OCI-LY1 (cell line): ENCODE measurements around the gene ABHD18.

Experiments used
- H2AFZ ChIP-seq: fragments of 200-600 bp; sonication (generic), shearing (Covaris generic); 2 replicates; pipeline ENCODE4 v1.6.0; 2014; ENCODE audit warnings: antibody characterized with exemption, mild to moderate bottlenecking, low read length
- H3F3A ChIP-seq: fragments of 200-600 bp; sonication (generic), shearing (Covaris generic); 2 replicates; pipeline ENCODE4 v1.6.0; 2014; ENCODE audit warnings: mild to moderate bottlenecking, antibody characterized with exemption, low read length, moderate library complexity; ENCODE audit not compliant: insufficient read depth
- H3K27ac ChIP-seq: fragments of 200-600 bp; sonication (generic); 2 replicates; pipeline ENCODE4 v1.5.1; 2014; ENCODE audit warnings: low read length, mixed run types, mild to moderate bottlenecking, low read depth; ENCODE audit not compliant: poor library complexity, severe bottlenecking
- H3K27me3 ChIP-seq: fragments of 200-600 bp; sonication (generic); 2 replicates; pipeline ENCODE4 v1.6.0; 2014; ENCODE audit warnings: antibody characterized with exemption, mild to moderate bottlenecking, low read length, moderate library complexity; ENCODE audit not compliant: insufficient read depth
- H3K36me3 ChIP-seq: fragments of 200-600 bp; sonication (generic); 2 replicates; pipeline ENCODE4 v1.6.1; 2014; ENCODE audit warnings: mild to moderate bottlenecking, antibody characterized with exemption, low read length, moderate library complexity, mixed read lengths; ENCODE audit not compliant: insufficient read depth
- H3K4me1 ChIP-seq: fragments of 200-600 bp; sonication (generic); 2 replicates; pipeline ENCODE4 v1.5.1; 2014; ENCODE audit warnings: mild to moderate bottlenecking, low read length, moderate library complexity; ENCODE audit not compliant: insufficient read depth, severe bottlenecking
- H3K4me2 ChIP-seq: fragments of 200-600 bp; sonication (generic), shearing (Covaris generic); 2 replicates; pipeline ENCODE4 v1.6.1; 2014; ENCODE audit warnings: low read length
- H3K4me3 ChIP-seq: fragments of 200-600 bp; sonication (generic); 2 replicates; pipeline ENCODE4 v1.5.1; 2014; ENCODE audit warnings: low read length, low read depth, mild to moderate bottlenecking, mixed read lengths; ENCODE audit not compliant: poor library complexity, severe bottlenecking
- H3K79me2 ChIP-seq: fragments of 200-600 bp; shearing (Covaris generic); 2 replicates; pipeline ENCODE4 v1.6.1; 2016; ENCODE audit warnings: mixed run types, low read length, mixed read lengths; ENCODE audit not compliant: insufficient read depth
- H3K9ac ChIP-seq: fragments of 200-600 bp; sonication (generic), shearing (Covaris generic); 2 replicates; pipeline ENCODE4 v1.6.1; 2014; ENCODE audit warnings: mild to moderate bottlenecking, low read length, mixed read lengths
- H3K9me2 ChIP-seq: fragments of 200-600 bp; sonication (generic), shearing (Covaris generic); 2 replicates; pipeline ENCODE4 v1.6.1; 2014; ENCODE audit warnings: low read depth, mild to moderate bottlenecking, low read length, mixed read lengths
- H3K9me3 ChIP-seq: fragments of 200-600 bp; shearing (Covaris generic); 2 replicates; pipeline ENCODE4 v1.6.1; 2014; ENCODE audit warnings: low read length, mixed read lengths
- H4K20me1 ChIP-seq: fragments of 200-600 bp; sonication (generic), shearing (Covaris generic); 2 replicates; pipeline ENCODE4 v1.6.0; 2016; ENCODE audit warnings: mild to moderate bottlenecking, low read length; ENCODE audit not compliant: insufficient read depth
- CTCF ChIP-seq: fragments of 200-600 bp; sonication (generic), shearing (Covaris generic); IDR thresholded peaks from 2 replicates; pipeline ENCODE4 v1.5.1; 2017; ENCODE audit warnings: mild to moderate bottlenecking, antibody characterized with exemption, low read length, moderate library complexity, mixed read lengths

Gene ABHD18

DNA sequence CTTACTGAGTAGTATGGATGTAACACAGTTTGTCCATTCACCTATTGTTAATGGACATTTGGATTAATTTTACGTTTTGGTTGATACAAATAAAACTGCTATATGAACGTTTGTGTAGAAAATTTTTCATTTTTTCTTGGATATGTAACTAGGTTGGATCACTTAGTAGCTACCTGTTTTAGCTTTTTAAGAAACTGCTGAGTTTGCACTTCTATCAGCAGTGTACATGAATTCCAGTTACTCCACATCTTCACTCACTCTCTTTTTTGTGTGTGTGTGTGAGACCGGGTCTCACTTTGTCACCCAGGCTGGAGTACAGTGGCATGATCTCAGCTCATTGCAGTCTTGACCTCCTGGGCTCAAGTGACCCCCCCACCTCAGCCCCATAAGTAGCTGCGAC lies 111.3 kb downstream of the ABHD18 start:
- Histone ChIP-seq H4K20me1 (no peaks in the 10 kb centered on the region), H3K4me3 (no peak overlapping the region), H3K27ac (no peak overlapping the region), H3F3A (no peaks in the 10 kb centered on the region), H3K4me2 (no peak overlapping the region), H3K9me3 (no peaks in the 10 kb centered on the region), H3K9me2 (no peaks in the 10 kb centered on the region), H3K79me2 (0 out of 2 replicates have a peak, but pooled peaks cover 5% of the 10 kb centered on the region), H3K9ac (no peak overlapping the region), H3K27me3 (no peaks in the 10 kb centered on the region), H2AFZ (no peak overlapping the region), H3K4me1 (no peaks in the 10 kb centered on the region), H3K36me3 (peaks cover 29% of the 10 kb centered on the region)
- no peak for TF ChIP-seq CTCF
